Muscle of leg (tissue), 11 donors: ENCODE data around the gene IL26. TPM values are rescaled to one million over a fixed set of nuclear protein-coding genes. Genes with fewer than 3 reads are reported as not detected.

ENCODE experiments used
- DNase-seq: peaks from one replicate; pipeline ENCODE4 v3.0.0; 2013
- H3K27ac ChIP-seq: one replicate; pipeline ENCODE4 v1.5.1; 2013; ENCODE audit warnings: mild to moderate bottlenecking, low read length, control low read depth
- H3K27me3 ChIP-seq: one replicate; pipeline ENCODE4 v1.6.1; 2013; ENCODE audit warnings: low read length; ENCODE audit not compliant: control insufficient read depth, insufficient read depth
- H3K36me3 ChIP-seq: one replicate; pipeline ENCODE4 v1.6.1; 2013; ENCODE audit warnings: low read length; ENCODE audit not compliant: control insufficient read depth, insufficient read depth
- H3K4me1 ChIP-seq: one replicate; pipeline ENCODE4 v1.6.1; 2013; ENCODE audit warnings: low read length; ENCODE audit not compliant: control insufficient read depth, insufficient read depth
- H3K4me3 ChIP-seq: one replicate; pipeline ENCODE4 v1.5.1; 2013; ENCODE audit warnings: low read length, control low read depth
- H3K9me3 ChIP-seq: replicated peaks from 2 replicates; pipeline ENCODE4 v1.6.1; 2013; ENCODE audit warnings: low read depth, low read length; ENCODE audit not compliant: control insufficient read depth
- WGBS: methylation state at CpG from one replicate; pipeline ENCODE4 v1.1.5; 2013; ENCODE audit warnings: missing lambda C conversion rate; ENCODE audit not compliant: insufficient coverage; 5-methylcytosine and 5-hydroxymethylcytosine counted together
- polyA plus RNA-seq, 8 donors: library from polyadenylated mRNA; unstranded; fragments of 120-200 nt; gene quantifications; one replicate each; pipeline versions ENCODE4 v1.2.1 to v1.2.3, GENCODE V29; 2013; ENCODE audit warnings: inconsistent platforms in 1 of 8, low replicate concordance in 1 of 8; ENCODE audit not compliant: insufficient read length in 8 of 8, insufficient read depth in 1 of 8
- total RNA-seq: library from RNA; stranded (reverse); fragments of 120-200 nt; gene quantifications from one replicate; pipeline ENCODE4 v1.2.4, GENCODE V29; 2013

Gene IL26
- total and polyA plus RNA-seq, 9 donors = not detected

DNA sequence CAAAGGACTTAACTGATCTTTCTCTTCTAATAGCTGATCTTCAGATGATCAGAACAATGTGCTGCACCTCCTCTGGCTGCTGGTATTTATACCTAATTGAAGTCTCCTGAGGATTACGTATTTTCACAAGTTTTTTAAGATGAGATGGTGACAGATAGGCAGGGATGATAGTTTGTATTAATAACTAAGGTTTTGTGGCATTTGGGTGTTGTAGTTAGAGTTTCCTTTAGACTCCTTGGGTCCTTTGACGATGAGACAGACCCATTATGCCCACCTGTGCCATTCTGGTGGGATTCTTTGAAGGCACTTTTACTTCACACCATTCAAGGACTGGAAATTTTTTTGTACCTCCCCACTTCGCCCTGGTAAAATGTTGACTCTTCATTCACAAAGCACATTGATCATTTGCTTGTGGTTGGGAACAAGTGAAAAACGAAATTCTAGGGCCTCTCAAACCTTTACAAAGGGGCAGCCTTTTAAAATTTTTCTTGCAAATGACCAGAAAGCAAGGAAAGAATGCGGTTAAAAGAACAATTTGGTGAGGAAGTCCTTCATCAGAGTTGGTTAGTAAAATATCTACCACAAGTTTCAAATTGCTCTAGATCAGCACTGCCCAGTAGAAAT, 65.8 kb downstream of the IL26 start, which contains the start of gene IFNG:
Gene IFNG (minus strand): TSS at position 60 of the 624 bp plus-strand sequence. CDS start 125 bp downstream, outside the sequence.
- WGBS = no CpG with 5 or more reads among the region's 5 CpGs
- Histone ChIP-seq H3K4me3 (no peak within 1 kb of the TSS), H3K27ac (no peak within 1 kb of the TSS)

DNA sequence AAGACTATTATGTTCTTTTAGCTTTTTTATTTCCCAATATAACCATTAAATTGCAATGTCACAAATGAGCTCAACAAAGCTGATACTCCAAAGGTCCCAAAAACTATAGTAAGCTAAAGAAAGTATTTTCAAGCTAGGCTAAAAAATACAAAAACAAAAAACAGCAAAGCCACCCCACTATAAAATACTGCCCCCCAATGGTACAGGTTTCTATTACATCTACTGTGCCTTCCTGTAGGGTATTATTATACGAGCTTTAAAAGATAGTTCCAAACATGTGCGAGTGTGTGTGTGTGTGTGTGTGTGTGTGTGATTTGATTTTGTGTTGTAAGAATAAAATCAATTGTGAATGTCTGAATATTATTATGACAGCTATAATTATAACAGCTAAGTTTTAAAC, 67.2 kb downstream of the IL26 start:
- WGBS = no CpG with 5 or more reads among the region's 2 CpGs
- Histone ChIP-seq H3K27me3 (no peaks in the 10 kb centered on the region), H3K27ac (no peak overlapping the region), H3K4me3 (no peak overlapping the region), H3K36me3 (no peaks in the 10 kb centered on the region), H3K4me1 (no peaks in the 10 kb centered on the region), H3K9me3 (no peaks in the 10 kb centered on the region)
- DNase-seq = no peak

More for the DNA sequence above, 65.8 kb downstream of the IL26 start, which contains the start of gene IFNG:
- no peaks in the 10 kb centered on the region for H3K27me3 ChIP-seq
- no peaks in the 10 kb centered on the region for H3K9me3 ChIP-seq
- DNase-seq = no peak
- H3K36me3 ChIP-seq = no peaks in the 10 kb centered on the region
- no peaks in the 10 kb centered on the region for H3K4me1 ChIP-seq

DNA sequence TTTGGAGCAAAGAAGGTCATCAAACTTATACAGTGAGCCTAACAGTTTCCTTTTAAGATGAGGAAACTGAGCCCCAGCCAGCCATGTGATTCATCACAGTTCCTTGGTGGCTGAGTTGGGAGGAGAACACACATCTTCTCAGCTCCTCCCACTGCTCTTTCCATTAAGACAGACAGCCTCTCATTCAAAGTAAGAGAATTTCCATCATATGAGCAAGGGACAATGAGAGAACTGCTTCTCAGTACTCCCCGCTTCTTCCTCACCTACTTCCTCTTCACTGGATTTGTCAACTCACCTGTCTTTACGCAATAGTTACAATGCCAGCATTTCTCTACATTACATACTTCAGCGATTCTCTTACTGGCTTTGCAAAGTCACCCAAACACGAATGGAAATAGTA, 68.2 kb downstream of the IL26 start:
- Histone ChIP-seq H3K27me3 (no peaks in the 10 kb centered on the region), H3K9me3 (no peaks in the 10 kb centered on the region), H3K4me1 (no peaks in the 10 kb centered on the region), H3K27ac (no peak overlapping the region), H3K36me3 (no peaks in the 10 kb centered on the region), H3K4me3 (no peak overlapping the region)
- no peak for DNase-seq
- 29% methylated on average over 1 of the region's 4 CpGs for WGBS

DNA sequence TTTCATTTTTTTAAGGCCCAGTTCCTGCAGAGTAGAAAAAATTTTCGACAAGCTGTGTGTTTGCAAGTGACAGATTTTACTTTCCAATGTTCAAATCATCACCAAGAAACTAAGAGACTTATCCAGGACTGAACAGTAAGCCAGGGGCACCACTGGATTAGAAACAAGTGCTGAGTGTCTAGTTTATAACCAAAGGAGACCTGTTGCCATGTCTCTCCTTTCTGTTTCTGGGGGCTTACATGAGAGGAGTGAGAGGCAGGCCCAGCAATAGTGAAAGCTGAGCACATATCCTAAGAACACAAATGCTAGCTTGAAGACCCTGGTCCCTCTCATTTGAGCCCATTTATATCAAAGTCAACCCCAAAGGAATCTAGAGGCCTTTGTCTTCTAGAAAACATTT, 69.0 kb downstream of the IL26 start:
- H3K27me3 ChIP-seq = no peaks in the 10 kb centered on the region
- no peaks in the 10 kb centered on the region for H3K9me3 ChIP-seq
- no CpG with 5 or more reads among the region's 1 CpG for WGBS
- no peak for DNase-seq
- no peaks in the 10 kb centered on the region for H3K4me1 ChIP-seq
- no peak overlapping the region for H3K27ac ChIP-seq
- no peaks in the 10 kb centered on the region for H3K36me3 ChIP-seq
- H3K4me3 ChIP-seq = no peak overlapping the region

DNA sequence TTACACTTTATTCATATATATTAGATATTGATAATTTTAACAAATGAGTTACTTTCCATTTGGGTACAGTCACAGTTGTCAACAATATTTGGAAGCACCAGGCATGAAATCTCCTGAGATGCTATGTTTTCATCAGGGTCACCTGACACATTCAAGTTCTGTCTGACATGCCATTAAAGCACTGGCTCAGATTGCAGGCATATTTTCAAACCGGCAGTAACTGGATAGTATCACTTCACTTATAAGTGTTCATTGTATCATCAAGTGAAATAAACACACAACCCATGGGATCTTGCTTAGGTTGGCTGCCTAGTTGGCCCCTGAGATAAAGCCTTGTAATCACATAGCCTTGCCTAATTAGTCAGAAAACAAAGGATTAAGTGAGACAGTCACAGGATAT, 70.8 kb downstream of the IL26 start:
- Histone ChIP-seq H3K27ac (no peak overlapping the region), H3K4me3 (no peak overlapping the region), H3K27me3 (no peaks in the 10 kb centered on the region), H3K4me1 (no peaks in the 10 kb centered on the region), H3K36me3 (no peaks in the 10 kb centered on the region), H3K9me3 (no peaks in the 10 kb centered on the region)
- WGBS = no CpG with 5 or more reads among the region's 1 CpG
- no peak for DNase-seq

Other genes with a start within 250 kb of the IL26 start
- gene IFNG-AS1, start 236.4 kb downstream of the IL26 start, total RNA-seq = 0.31 TPM
- gene IFNG-AS1, start 236.4 kb downstream of the IL26 start, polyA plus RNA-seq = under 1 TPM in 7 of 8 donors, not detected in 1; 0.12 to 0.80 (median 0.31) TPM
- not detected for gene IFNG, start 66.1 kb downstream of the IL26 start, total RNA-seq
- not detected for gene IFNG, start 66.1 kb downstream of the IL26 start, polyA plus RNA-seq
- not detected for gene IL22, start 27.8 kb upstream of the IL26 start, total RNA-seq
- not detected for gene IL22, start 27.8 kb upstream of the IL26 start, polyA plus RNA-seq
- 13.4 TPM for gene MDM1, start 106.6 kb upstream of the IL26 start, total RNA-seq
- 10 to 100 TPM; 11.2 to 21.8 (median 13.5) TPM for gene MDM1, start 106.6 kb upstream of the IL26 start, polyA plus RNA-seq